Measurements from ENCODE around the gene URM1. TPM values are rescaled to one million over a fixed set of nuclear protein-coding genes. Genes with fewer than 3 reads are reported as not detected.

URM1 gene
- total RNA-seq, 2 experiments from 2014 or later: 28.4 to 28.8 TPM

GRCh38 chr9:128341435-128341849 lies 29.7 kb upstream of the URM1 start:
- ATAC-seq (ENCODE audit: poor library complexity): peak; percentile 58
- CTCF ChIA-PET: interaction anchor here (0.7 to 1.5 kb wide), 15 partner anchors 9 to 383 kb away, joined by 3 to 19 read pairs (median 4); partner anchors contain the start of genes COQ4, GOLGA2, ODF2 and SWI5
- no peaks in the 10 kb centered on the region for H3K9me3 ChIP-seq (ENCODE audit: control insufficient read depth in 1 of 2, insufficient read depth in 1 of 2, low read length in 2 of 2)
- peaks cover 36% of the 10 kb centered on the region for H3K36me3 ChIP-seq (ENCODE audit: insufficient read depth, low read length)
- Mint-ChIP-seq H3K36me3 (ENCODE audit: low read depth) (peaks cover 16% of the 10 kb centered on the region), H3K4me1 (ENCODE audit: low read depth) (peaks cover 7% of the 10 kb centered on the region), H3K9me3 (no peaks in the 10 kb centered on the region), H3K27me3 (no peaks in the 10 kb centered on the region), H3K27ac (peak overlapping the region; percentile 62), H3K4me3 (peak overlapping the region; percentile 98)
- peak overlapping the region; percentile 75 for H3K4me3 ChIP-seq (ENCODE audit: low read length)
- peak overlapping the region in 1 of 2 donors; percentile 46 for H3K27ac ChIP-seq (ENCODE audit: low read depth in 1 of 2, low read length in 2 of 2)
- H3K27me3 ChIP-seq (ENCODE audit: control insufficient read depth in 1 of 2, insufficient read depth in 2 of 2, low read length in 2 of 2): no peaks in the 10 kb centered on the region
- TF ChIP-seq CTCF (IDR thresholded peaks at IDR 0.05): peak; percentile 74
- intact Hi-C loops (cut with DNase I, micrococcal nuclease): loop anchor here (1.0 to 5.0 kb wide), 7 partner anchors 19 to 214 kb away; partner anchors contain the start of genes COQ4 (in 1 of the 2), DNM1 (in 1 of the 2), PTGES2 (in 1 of the 2) and TRUB2 (in 1 of the 2)
- DNase-seq: peak; percentile 44 to 83 (median 54)
- peaks cover 21% of the 10 kb centered on the region for H3K4me1 ChIP-seq (ENCODE audit: insufficient read depth, low read length)
- POLR2A ChIA-PET: interaction anchor here (0.5 to 1.3 kb wide), 3 partner anchors 20 to 65 kb away, joined by 4 to 9 read pairs (median 4); partner anchors contain the start of genes GOLGA2, SWI5 and URM1

- Histone ChIP-seq H3K9me3 (ENCODE audit: control insufficient read depth in 1 of 2, insufficient read depth in 1 of 2, low read length in 2 of 2) (no peaks in the 10 kb centered on the region), H3K27me3 (ENCODE audit: control insufficient read depth in 1 of 2, insufficient read depth in 2 of 2, low read length in 2 of 2) (no peaks in the 10 kb centered on the region), H3K27ac (ENCODE audit: low read depth in 1 of 2, low read length in 2 of 2) (no peak overlapping the region), H3K4me1 (ENCODE audit: insufficient read depth, low read length) (peaks cover 21% of the 10 kb centered on the region), H3K36me3 (ENCODE audit: insufficient read depth, low read length) (peaks cover 47% of the 10 kb centered on the region), H3K4me3 (ENCODE audit: low read length) (no peak overlapping the region)
- TF ChIP-seq CTCF (IDR thresholded peaks at IDR 0.05): no peak
- ChIA-PET POLR2A (no interaction called here), CTCF (no interaction called here)
- no peak overlapping the region for H3K27ac Mint-ChIP-seq
- H3K27me3 Mint-ChIP-seq: no peaks in the 10 kb centered on the region
- intact Hi-C loops (cut with DNase I, micrococcal nuclease): loop anchor here in 1 of 2 experiments (5.0 kb wide), 1 partner anchor 216 kb away; the partner anchor contains the start of gene PTGES2
- peaks cover 21% of the 10 kb centered on the region for H3K36me3 Mint-ChIP-seq (ENCODE audit: low read depth)
- H3K9me3 Mint-ChIP-seq: no peaks in the 10 kb centered on the region
- DNase-seq (no peak), ATAC-seq (ENCODE audit: poor library complexity) (no peak)
- peaks cover 7% of the 10 kb centered on the region for H3K4me1 Mint-ChIP-seq (ENCODE audit: low read depth)
- H3K4me3 Mint-ChIP-seq: peak overlapping the region; percentile 25
Measured at GRCh38 chr9:128342971-128343680, 28.0 kb upstream of the URM1 start.

GRCh38 chr9:128343855-128344254 lies 27.3 kb upstream of the URM1 start:
- TF ChIP-seq CTCF (IDR thresholded peaks at IDR 0.05): no peak
- Mint-ChIP-seq H3K27ac (no peak overlapping the region), H3K36me3 (ENCODE audit: low read depth) (peaks cover 25% of the 10 kb centered on the region), H3K27me3 (no peaks in the 10 kb centered on the region), H3K9me3 (no peaks in the 10 kb centered on the region), H3K4me3 (no peak overlapping the region), H3K4me1 (ENCODE audit: low read depth) (peaks cover 7% of the 10 kb centered on the region)
- Histone ChIP-seq H3K27ac (ENCODE audit: low read depth in 1 of 2, low read length in 2 of 2) (no peak overlapping the region), H3K4me3 (ENCODE audit: low read length) (no peak overlapping the region), H3K27me3 (ENCODE audit: control insufficient read depth in 1 of 2, insufficient read depth in 2 of 2, low read length in 2 of 2) (no peaks in the 10 kb centered on the region), H3K9me3 (ENCODE audit: control insufficient read depth in 1 of 2, insufficient read depth in 1 of 2, low read length in 2 of 2) (no peaks in the 10 kb centered on the region), H3K36me3 (ENCODE audit: insufficient read depth, low read length) (peaks cover 54% of the 10 kb centered on the region), H3K4me1 (ENCODE audit: insufficient read depth, low read length) (peaks cover 21% of the 10 kb centered on the region)
- ATAC-seq (ENCODE audit: poor library complexity): no peak
- POLR2A ChIA-PET: no interaction called here
- CTCF ChIA-PET: no interaction called here
- intact Hi-C loops (cut with DNase I, micrococcal nuclease): loop anchor here in 1 of 2 experiments (5.0 kb wide), 1 partner anchor 217 kb away; the partner anchor contains the start of gene PTGES2
- DNase-seq: no peak

Data from CD4-positive, alpha-beta T cell (primary cell).